Measurements from ENCODE around the gene SEMA5A.

The SEMA5A gene

GRCh38 chr5:9082996-9083395, 462.9 kb downstream of the SEMA5A start:
- H3K27ac ChIP-seq, result no peak overlapping the region
- no peak for TF ChIP-seq CTCF (conservative IDR thresholded peaks at IDR 0.05)

GRCh38 chr5:9072701-9073100, 473.2 kb downstream of the SEMA5A start:
- TF ChIP-seq CTCF (conservative IDR thresholded peaks at IDR 0.05), result no peak
- no peak overlapping the region for H3K27ac ChIP-seq

GRCh38 chr5:9071524-9071923, 474.4 kb downstream of the SEMA5A start:
- no peak for TF ChIP-seq CTCF (conservative IDR thresholded peaks at IDR 0.05)
- H3K27ac ChIP-seq, result no peak overlapping the region

- no peak for TF ChIP-seq CTCF (conservative IDR thresholded peaks at IDR 0.05)
- H3K27ac ChIP-seq, result no peak overlapping the region
Observed at GRCh38 chr5:9071074-9071473, 474.8 kb downstream of the SEMA5A start.

- TF ChIP-seq CTCF (conservative IDR thresholded peaks at IDR 0.05), result no peak
- no peak overlapping the region for H3K27ac ChIP-seq
Observed at GRCh38 chr5:9069650-9070049, 476.2 kb downstream of the SEMA5A start.

- no peak overlapping the region for H3K27ac ChIP-seq
- TF ChIP-seq CTCF (conservative IDR thresholded peaks at IDR 0.05), result no peak
Observed at GRCh38 chr5:9067154-9067553, 478.7 kb downstream of the SEMA5A start.

GRCh38 chr5:9066349-9066748, 479.5 kb downstream of the SEMA5A start:
- no peak for TF ChIP-seq CTCF (conservative IDR thresholded peaks at IDR 0.05)
- no peak overlapping the region for H3K27ac ChIP-seq

All from VCaP (cell line).